GM19193 (cell line): ENCODE results near the gene DGKA.
A peak's percentile ranks its signal among the peaks of the same experiment; 100 is the strongest.

Experiments used
- POLR2A ChIP-seq: IDR thresholded peaks from 4 replicates; pipeline ENCODE4 v1.6.1; 2011; ENCODE audit not compliant: insufficient read depth, insufficient read length; ENCODE audit errors: extremely low read depth

DGKA gene

DNA sequence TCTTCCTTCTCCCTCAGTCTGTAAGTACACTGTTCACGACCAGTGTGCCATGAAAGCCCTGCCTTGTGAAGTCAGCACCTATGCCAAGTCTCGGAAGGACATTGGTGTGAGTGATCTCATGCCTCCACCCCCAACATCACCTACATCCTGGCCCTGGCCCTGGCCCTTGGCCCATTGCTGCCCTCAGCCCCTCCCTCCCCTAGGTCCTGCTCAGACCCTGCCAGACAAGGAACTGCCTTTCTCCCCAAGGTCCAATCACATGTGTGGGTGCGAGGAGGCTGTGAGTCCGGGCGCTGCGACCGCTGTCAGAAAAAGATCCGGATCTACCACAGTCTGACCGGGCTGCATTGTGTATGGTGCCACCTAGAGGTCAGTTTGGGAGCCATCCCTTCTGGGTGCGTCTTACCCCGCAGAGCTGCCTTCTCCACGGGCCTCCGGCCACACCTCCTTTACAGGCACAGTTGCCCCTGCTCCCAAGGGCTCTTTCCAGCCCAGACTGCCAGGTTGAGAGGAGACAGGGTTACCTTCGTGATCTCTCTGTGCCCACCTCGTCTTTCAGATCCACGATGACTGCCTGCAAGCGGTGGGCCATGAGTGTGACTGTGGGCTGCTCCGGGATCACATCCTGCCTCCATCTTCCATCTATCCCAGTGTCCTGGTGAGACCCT is 9.2 kb downstream of the DGKA start:
- no peak for TF ChIP-seq POLR2A

- no peak for TF ChIP-seq POLR2A
These were observed 11.1 kb downstream of the DGKA start for GRCh38 chr12:55942055-55942454.

GRCh38 chr12:55942577-55943136 is 11.7 kb downstream of the DGKA start:
- no peak for TF ChIP-seq POLR2A

DNA sequence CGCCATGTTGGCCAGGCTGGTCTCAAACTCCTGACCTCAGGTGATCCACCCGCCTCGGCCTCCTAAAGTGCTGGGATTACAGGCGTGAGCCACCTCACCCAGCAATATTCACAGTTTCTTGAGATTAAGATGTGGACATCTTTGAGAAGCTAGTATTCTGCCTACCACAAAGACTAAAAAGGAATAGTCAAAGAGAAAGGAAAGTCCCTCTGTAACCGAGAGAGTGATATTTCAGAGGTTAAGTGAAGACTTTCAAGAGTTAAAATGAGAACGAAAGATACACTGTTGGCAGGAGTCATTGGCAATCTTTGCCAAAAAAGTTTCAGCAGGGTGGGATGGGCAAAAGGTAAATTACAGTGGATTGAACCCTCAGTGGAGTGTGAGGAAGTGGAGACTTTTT is 15.6 kb downstream of the DGKA start:
- no peak for TF ChIP-seq POLR2A

DNA sequence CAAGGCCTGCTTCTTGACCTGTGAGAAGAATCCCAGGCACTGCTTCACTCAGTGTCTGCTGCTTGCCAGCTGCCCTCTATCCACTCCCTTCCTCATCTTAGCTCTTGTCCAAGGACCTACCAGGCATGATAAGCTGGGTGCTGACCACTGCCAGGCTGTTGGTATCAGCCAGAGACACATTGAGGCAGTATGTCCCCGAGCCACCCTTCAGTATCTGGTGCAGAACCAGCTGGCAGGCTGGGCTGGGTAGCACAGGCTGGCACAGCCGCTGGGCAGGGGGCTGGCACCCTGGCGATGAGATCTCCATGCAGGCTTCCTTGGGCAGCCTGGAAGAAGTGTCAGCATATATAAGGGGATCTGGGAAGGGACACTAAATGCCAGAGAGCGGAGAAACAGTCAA is 24.4 kb downstream of the DGKA start:
- TF ChIP-seq POLR2A = no peak

- no peak for TF ChIP-seq POLR2A
These were observed 25.0 kb downstream of the DGKA start for GRCh38 chr12:55955800-55956508.

GRCh38 chr12:55957106-55957859 is 26.3 kb downstream of the DGKA start:
- TF ChIP-seq POLR2A = no peak

DNA sequence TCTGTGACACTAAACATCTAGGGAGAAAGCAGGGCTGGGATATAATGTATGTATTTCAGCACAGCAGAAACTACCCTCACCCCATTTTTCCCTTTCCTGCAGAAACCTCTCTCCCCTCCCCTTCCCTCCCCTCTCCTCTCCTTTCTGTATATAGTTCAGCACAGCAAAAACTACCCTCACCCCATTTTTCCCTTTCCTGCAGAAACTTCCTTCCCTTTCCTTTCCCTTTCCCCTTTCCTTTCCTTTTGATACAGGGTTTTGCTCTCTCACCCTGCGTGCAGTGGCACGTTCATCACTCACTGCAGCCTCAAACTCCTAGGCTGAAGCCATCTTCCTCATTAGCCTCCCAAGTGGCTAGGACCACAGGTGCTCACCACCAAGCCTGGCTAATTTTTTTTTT is 32.8 kb downstream of the DGKA start:
- TF ChIP-seq POLR2A = no peak

GRCh38 chr12:55965240-55965639 is 34.3 kb downstream of the DGKA start:
- TF ChIP-seq POLR2A = no peak

- no peak for TF ChIP-seq POLR2A
These were observed 35.0 kb downstream of the DGKA start, which contains the start of gene PMEL for GRCh38 chr12:55965941-55966407. TSS of gene PMEL (minus strand) at chr12:55966042. CDS start at chr12:55966011, 31 bp downstream.

DNA sequence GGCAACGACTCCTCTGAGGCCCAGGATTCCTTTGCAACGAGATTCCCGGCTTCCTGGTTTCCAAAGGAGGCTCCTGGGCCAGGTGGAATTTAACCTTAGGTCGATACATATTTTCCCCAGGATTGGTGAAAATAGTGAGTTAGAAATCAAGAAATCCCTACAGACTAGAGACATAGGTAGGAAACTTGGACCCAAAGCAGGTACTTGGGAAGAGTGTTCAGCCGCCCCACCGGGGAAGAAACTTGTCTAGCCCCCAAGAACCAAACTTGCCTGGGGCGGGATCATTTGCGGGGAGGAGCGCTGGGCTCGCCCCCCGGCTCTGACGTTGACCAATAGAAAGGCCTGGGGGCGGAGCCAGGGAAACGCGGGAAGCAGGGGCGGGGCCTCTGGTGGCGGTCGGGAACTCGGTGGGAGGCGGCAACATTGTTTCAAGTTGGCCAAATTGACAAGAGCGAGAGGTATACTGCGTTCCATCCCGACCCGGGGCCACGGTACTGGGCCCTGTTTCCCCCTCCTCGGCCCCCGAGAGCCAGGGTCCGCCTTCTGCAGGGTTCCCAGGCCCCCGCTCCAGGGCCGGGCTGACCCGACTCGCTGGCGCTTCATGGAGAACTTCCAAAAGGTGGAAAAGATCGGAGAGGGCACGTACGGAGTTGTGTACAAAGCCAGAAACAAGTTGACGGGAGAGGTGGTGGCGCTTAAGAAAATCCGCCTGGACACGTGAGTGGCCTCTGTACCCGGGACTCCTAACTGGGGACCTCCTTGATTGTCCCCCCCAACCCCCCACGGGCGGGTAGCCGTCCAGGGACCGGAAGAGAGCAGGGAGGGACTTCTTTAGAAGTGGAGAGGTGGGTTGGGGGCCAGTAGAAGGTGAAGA is 35.7 kb downstream of the DGKA start, which contains the start of gene CDK2:
Gene CDK2 (plus strand): TSS at position 423 of the 874 bp plus-strand sequence. CDS start 179 bp downstream, at position 602.
- peak; percentile 85 for TF ChIP-seq POLR2A

- TF ChIP-seq POLR2A = no peak
These were observed 38.4 kb downstream of the DGKA start for GRCh38 chr12:55969356-55969755.

DNA sequence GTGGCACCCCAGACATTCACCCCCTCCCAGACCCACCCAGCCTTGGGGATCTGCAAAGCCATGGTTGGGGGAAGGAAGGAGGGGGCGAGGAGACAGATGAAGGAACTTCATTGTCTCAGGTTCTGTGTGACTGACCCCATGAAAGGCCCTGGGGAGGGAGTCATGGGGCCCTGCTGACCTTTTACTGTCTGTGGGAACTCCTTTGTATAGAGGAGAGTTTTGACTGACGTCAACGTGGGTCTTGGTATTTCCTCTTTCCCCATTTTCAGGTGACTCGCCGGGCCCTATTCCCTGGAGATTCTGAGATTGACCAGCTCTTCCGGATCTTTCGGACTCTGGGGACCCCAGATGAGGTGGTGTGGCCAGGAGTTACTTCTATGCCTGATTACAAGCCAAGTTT is 39.8 kb downstream of the DGKA start:
- TF ChIP-seq POLR2A = no peak

- TF ChIP-seq POLR2A = no peak
These were observed 41.1 kb downstream of the DGKA start for GRCh38 chr12:55972042-55972441.
